Measurements from ENCODE around the gene TSHZ3.

TSHZ3 gene

DNA sequence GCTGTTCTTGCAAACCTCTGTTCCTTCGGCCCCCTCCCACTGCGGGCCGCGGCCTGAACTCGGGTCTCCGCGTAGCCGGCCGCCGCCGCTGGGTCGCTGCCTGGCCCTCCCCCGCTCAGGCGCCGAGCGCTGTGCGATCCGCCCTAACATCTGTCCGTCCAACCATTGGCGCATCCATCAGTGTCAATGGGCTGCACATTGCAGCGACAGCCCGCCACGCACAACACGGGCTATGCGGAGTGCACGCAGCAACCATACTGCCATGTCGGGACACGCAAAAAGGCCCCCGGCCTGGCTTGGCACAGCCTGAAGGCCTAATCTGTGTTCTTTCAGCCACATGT is 2.6 kb upstream of the TSHZ3 start:
- TF ChIP-seq, protein P1, sequence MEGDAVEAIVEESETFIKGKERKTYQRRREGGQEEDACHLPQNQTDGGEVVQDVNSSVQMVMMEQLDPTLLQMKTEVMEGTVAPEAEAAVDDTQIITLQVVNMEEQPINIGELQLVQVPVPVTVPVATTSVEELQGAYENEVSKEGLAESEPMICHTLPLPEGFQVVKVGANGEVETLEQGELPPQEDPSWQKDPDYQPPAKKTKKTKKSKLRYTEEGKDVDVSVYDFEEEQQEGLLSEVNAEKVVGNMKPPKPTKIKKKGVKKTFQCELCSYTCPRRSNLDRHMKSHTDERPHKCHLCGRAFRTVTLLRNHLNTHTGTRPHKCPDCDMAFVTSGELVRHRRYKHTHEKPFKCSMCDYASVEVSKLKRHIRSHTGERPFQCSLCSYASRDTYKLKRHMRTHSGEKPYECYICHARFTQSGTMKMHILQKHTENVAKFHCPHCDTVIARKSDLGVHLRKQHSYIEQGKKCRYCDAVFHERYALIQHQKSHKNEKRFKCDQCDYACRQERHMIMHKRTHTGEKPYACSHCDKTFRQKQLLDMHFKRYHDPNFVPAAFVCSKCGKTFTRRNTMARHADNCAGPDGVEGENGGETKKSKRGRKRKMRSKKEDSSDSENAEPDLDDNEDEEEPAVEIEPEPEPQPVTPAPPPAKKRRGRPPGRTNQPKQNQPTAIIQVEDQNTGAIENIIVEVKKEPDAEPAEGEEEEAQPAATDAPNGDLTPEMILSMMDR (IDR thresholded peaks at IDR 0.05; ENCODE audit: insufficient read depth, low read depth, low read length, missing control alignments), result no peak
- no peak for DNase-seq (ENCODE audit: low read depth)
- no peak overlapping the region for H3K4me3 ChIP-seq (ENCODE audit: low read depth, low read length)

DNA sequence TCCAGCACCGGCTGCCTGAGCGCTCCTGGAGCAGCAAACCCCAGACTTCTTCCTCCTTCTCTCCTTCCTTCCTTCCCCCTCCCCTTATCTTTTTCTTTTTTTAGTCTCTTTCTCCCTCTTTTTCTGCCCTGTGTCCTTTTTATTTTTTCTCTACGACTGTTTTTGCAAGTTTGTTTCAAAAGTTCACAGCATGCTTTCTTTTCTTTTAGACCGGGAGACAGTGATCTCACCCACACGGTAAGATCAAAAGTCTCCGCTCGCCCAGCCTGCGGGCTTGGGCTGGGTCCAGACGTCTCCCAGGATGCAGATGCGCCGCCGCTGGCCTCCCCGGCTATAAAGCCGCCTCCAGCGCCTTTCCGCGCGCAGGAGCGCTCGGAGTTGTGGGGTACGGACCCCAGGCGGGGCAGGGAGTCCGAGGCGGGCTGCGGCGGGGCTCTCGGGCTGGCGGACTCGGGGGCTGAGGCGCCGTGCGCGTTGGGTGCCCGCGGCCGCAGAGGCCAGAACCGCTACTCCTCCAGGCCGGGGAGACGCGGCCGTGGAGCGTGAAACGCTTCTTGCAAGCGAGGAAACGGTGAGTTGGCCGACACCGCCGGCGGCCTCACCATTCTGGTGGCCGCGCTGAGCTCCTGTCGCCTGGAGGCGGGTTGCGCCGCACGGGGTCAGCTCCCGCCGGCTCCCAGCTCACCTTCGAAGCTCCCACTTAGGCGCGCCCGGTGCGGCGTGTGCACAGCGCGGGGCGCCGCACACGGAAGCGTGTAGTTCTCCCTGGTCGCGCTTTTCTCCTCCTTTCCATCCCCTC is 2.0 kb upstream of the TSHZ3 start:
- H3K4me3 ChIP-seq (ENCODE audit: low read depth, low read length), result no peak overlapping the region
- DNase-seq (ENCODE audit: low read depth), result no peak
- TF ChIP-seq, protein P1 (IDR thresholded peaks at IDR 0.05; ENCODE audit: insufficient read depth, low read depth, low read length, missing control alignments), result no peak

DNA sequence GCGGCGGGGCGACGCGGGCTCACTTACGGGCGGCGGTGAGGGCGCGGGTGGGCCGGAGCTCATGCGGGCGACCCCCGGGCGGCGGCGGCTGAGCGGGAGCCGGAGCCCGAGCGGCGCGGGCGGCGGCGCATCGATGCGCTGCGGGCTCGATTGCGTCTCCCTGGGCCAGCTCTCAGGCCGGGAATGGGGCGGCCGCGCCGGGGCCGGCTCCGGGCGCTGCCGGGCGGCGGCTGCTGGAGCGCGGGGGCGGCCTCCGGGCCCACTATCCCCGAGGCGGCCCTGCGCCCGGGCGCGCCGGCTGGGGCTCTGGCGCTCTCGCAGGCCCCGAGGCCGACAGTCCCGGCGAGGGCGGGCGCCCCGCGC is 1.4 kb upstream of the TSHZ3 start:
- DNase-seq (ENCODE audit: low read depth), result no peak
- TF ChIP-seq, protein P1 (IDR thresholded peaks at IDR 0.05; ENCODE audit: insufficient read depth, low read depth, low read length, missing control alignments), result no peak
- no peak overlapping the region for H3K4me3 ChIP-seq (ENCODE audit: low read depth, low read length)

DNA sequence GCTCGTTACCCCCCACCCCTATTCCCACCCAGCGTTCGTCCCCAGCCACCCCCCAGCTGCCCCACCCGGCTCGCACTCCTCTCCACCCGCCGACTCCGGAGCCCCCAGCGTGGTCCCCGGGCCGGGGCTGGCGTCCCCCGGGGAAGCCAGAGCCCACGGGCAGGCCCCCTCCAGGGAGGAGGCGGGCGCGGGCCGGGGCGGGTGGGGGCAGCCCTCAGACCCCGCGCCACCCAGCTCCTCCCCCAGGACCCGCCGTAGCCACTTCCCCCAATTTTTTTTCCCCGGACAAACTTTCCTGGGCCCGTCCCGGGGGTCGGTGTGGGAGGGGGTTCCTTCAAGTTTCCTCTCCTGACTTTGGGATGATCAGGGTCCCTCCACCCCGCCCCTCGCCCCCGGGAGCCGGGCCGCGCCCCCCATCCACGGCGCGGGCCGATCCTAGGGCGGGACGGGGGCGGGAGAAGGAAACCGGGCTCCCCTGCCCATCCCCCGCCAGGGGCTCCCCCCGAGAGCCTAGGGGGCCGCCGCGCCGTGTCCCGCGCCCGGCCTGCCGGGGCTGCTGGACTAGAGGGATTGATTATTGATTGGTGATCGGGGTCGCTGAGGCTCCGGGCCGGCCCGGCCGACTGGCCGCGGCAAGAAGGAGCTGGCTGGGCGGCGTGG is 927 bp upstream of the TSHZ3 start:
- TF ChIP-seq, protein P1 (IDR thresholded peaks at IDR 0.05; ENCODE audit: insufficient read depth, low read depth, low read length, missing control alignments), result no peak
- no peak for DNase-seq (ENCODE audit: low read depth)
- H3K4me3 ChIP-seq (ENCODE audit: low read depth, low read length), result no peak overlapping the region

DNA sequence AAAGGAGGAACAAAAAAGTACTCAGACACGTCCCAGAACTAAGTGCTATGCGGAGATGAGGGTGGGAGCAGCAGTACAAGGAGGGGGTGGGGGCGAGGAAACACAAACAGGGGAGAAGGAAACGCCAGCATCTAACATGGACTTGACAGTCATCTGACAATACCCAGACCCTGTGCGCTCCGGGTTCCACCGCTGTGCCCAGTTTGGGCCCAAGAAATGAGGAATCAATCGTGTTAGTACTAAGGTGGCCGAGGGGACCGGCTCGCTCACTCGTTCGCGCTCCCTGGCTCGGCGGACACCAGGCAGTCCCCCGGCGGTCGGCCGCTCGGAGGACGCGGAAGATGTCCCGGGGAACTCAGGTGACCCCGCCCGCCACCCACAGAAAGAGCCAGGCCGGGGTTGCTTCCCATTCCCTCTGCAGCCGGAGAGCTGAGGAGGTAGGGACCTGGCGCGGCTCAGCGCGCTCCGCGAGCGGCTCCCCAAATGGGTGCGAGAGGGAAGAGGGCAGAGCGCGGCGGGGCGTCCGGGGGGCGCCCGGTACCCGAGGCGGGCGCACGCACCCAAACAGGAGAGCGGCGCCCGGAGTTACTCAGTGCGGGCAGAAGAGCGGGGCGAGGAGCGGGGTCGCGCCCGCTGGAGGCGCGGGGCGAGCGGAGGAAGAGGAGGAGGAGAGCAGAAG is 616 bp downstream of the TSHZ3 start:
- H3K4me3 ChIP-seq (ENCODE audit: low read depth, low read length), result no peak overlapping the region
- TF ChIP-seq, protein P1 (IDR thresholded peaks at IDR 0.05; ENCODE audit: insufficient read depth, low read depth, low read length, missing control alignments), result no peak
- no peak for DNase-seq (ENCODE audit: low read depth)

DNA sequence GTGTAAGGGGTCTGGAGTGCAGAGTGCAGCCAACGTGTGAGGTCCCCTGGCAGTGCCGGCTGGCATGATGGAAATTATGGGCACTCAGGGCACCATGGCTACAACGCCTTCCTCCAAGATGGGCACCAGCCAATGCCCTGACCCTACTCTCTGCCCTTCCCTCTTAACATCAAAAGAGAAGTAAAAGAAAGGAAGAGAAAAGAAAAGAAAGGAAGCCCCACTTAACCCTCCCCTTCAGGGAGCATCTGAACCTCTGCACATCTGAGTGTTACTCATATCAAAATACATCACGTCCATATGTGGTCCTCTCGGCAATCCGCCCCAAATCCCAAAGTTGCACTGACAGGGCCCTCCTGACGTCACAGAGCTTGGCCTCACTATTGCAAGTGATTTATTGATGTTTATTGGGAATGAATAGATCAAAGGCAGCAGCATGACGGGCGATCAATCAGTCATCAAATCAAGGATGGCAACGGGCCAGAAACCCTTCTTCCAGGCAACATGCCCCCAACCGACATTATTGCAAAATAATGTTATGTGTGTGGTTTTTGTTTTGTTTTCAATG is 1.3 kb downstream of the TSHZ3 start:
- TF ChIP-seq, protein P1 (IDR thresholded peaks at IDR 0.05; ENCODE audit: insufficient read depth, low read depth, low read length, missing control alignments), result no peak
- DNase-seq (ENCODE audit: low read depth), result no peak
- no peak overlapping the region for H3K4me3 ChIP-seq (ENCODE audit: low read depth, low read length)

Measured in GM12865 (cell line).